Erythroblast (primary cell): Measurements from ENCODE around the gene MME.

Source experiments
- GATA1 ChIP-seq: IDR thresholded peaks from 2 replicates; pipeline ENCODE4 v1.6.1; 2011; ENCODE audit warnings: low read depth, mild to moderate bottlenecking, control low read depth, low read length, moderate library complexity
- POLR2A ChIP-seq: IDR thresholded peaks from 2 replicates; pipeline ENCODE4 v1.6.1; 2011; ENCODE audit warnings: mild to moderate bottlenecking, low read length

- TF ChIP-seq POLR2A (no peak), GATA1 (no peak)
Observed at GRCh38 chr3:155230382-155230781, 150.3 kb downstream of the MME start.
